CD4-positive, CD25-positive, alpha-beta regulatory T cell (primary cell): Measurements from ENCODE around the gene CLEC4M. TPM values are rescaled to one million over a fixed set of nuclear protein-coding genes. Genes with fewer than 3 reads are reported as not detected.
"Not testable (repeated sequence)": the region's sequence is repeated elsewhere in the genome, so short reads cannot be mapped to it uniquely, and the experiment has no call there.

Experiments
- ATAC-seq, 2 donors: fragments of 150-1000 bp; cut with Tn5 transposase; one replicate each; pipeline ENCODE4 v1.10.0; 2021; ENCODE audit warnings: low read depth in 2 of 2, moderate number of reproducible peaks in 2 of 2, moderate library complexity in 1 of 2
- DNase-seq, 3 donors: peaks; one replicate each; pipeline versions ENCODE4 v3.0.0 to v3.0.0-alpha.2; 2012 to 2022; ENCODE audit warnings: mixed read lengths in 1 of 3
- H3K27ac ChIP-seq: one replicate; pipeline ENCODE4 v1.7.0; 2013; ENCODE audit warnings: mild to moderate bottlenecking, low read length; ENCODE audit not compliant: insufficient read depth, poor library complexity, severe bottlenecking
- H3K27me3 ChIP-seq: one replicate; pipeline ENCODE4 v1.7.0; 2013; ENCODE audit warnings: low read length; ENCODE audit not compliant: control insufficient read depth, insufficient read depth
- H3K36me3 ChIP-seq: one replicate; pipeline ENCODE4 v1.7.0; 2013; ENCODE audit warnings: mild to moderate bottlenecking, low read length, moderate library complexity; ENCODE audit not compliant: control insufficient read depth, insufficient read depth
- H3K4me1 ChIP-seq: 2 replicates; pipeline ENCODE4 v1.7.0; 2013; ENCODE audit warnings: mild to moderate bottlenecking, low read length; ENCODE audit not compliant: insufficient read depth, control insufficient read depth, poor library complexity, severe bottlenecking
- H3K4me3 ChIP-seq: one replicate; pipeline ENCODE4 v1.7.0; 2013; ENCODE audit warnings: low read depth, mild to moderate bottlenecking, low read length, moderate library complexity
- H3K9me3 ChIP-seq, 2 experiments: 1 replicate in 1 of 2; 2 replicates in 1 of 2; pipeline ENCODE4 v1.7.0; 2013; ENCODE audit warnings: low read length in 2 of 2, mild to moderate bottlenecking in 1 of 2, moderate library complexity in 1 of 2; ENCODE audit not compliant: control insufficient read depth in 2 of 2
- H3K27ac Mint-ChIP-seq, 3 donors: one replicate each; pipeline ENCODE4 v1.8.0; 2020 to 2022; ENCODE audit warnings: mild to moderate bottlenecking in 3 of 3, mixed read lengths in 3 of 3, moderate library complexity in 2 of 3
- H3K27me3 Mint-ChIP-seq: one replicate; pipeline ENCODE4 v1.8.0; 2022; ENCODE audit warnings: mild to moderate bottlenecking, mixed read lengths
- H3K36me3 Mint-ChIP-seq: one replicate; pipeline ENCODE4 v1.8.0; 2020; ENCODE audit warnings: mixed read lengths
- H3K4me1 Mint-ChIP-seq, 4 donors: one replicate each; pipeline ENCODE4 v1.8.0; 2020 to 2022; ENCODE audit warnings: mixed read lengths in 4 of 4, mild to moderate bottlenecking in 1 of 4
- H3K4me3 Mint-ChIP-seq, 4 donors: one replicate each; pipeline ENCODE4 v1.8.0; 2020 to 2022; ENCODE audit warnings: mild to moderate bottlenecking in 4 of 4, mixed read lengths in 4 of 4, moderate library complexity in 3 of 4
- H3K9me3 Mint-ChIP-seq, 7 donors: one replicate each; pipeline ENCODE4 v1.8.0; 2020 to 2022; ENCODE audit warnings: mixed read lengths in 7 of 7, mild to moderate bottlenecking in 3 of 7, moderate library complexity in 2 of 7
- polyA plus RNA-seq, 4 donors: library from polyadenylated mRNA; unstranded; fragments of 300-500 nt; fragmentation: Illumina TruSeq; gene quantifications; one replicate each; pipeline ENCODE4 v1.2.3, GENCODE V29; 2021
- total RNA-seq: library from RNA; stranded (reverse); gene quantifications from one replicate; pipeline ENCODE4 v1.2.3, GENCODE V29; 2022

CLEC4M gene
- total and polyA plus RNA-seq, 5 donors from 2014 or later, result 0.53 TPM; not detected in 4

DNA sequence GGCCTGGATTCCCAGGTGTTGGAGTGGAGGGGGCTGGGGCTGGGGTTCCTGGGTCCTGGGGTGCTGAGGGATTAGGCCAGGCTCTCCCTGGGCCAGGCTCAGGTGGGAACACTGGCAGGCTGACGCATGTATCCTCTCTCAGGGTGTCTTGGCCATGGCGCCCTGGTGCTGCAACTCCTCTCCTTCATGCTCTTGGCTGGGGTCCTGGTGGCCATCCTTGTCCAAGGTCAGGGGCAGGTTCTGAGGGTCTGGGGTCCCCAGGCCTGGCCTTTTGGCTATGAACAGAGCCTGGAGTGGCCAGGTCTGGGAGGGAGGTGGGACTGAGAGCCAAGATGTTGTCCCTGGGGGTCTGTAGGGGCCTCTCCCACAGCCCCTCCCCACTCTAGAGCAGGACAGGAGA is 2.0 kb downstream of the CLEC4M start:
- H3K36me3 ChIP-seq, H3K9me3 Mint-ChIP-seq, H3K9me3 ChIP-seq, H3K4me3 ChIP-seq, H3K27ac ChIP-seq, H3K4me1 ChIP-seq, H3K36me3 Mint-ChIP-seq, ATAC-seq, DNase-seq, H3K4me1 Mint-ChIP-seq, H3K27me3 ChIP-seq, H3K27ac Mint-ChIP-seq, H3K4me3 Mint-ChIP-seq: not testable (repeated sequence)
- H3K27me3 Mint-ChIP-seq, result peaks cover 11% of the 10 kb centered on the region

DNA sequence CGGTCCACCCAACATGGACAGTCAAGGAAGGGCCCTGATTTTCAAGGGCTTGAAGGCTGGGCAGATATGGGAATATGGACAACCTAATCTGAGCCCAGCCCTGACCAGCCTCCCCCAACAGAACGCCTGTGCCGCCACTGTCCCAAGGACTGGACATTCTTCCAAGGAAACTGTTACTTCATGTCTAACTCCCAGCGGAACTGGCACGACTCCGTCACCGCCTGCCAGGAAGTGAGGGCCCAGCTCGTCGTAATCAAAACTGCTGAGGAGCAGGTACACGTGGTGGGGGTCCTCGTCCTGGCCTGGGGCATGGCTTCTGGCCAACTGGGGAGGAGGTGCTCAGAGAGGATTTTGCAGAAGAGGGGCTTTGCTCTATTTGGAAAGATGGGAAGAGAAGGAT is 3.5 kb downstream of the CLEC4M start:
- DNase-seq (no peak), ATAC-seq (no peak)
- H3K4me1 Mint-ChIP-seq, result peaks cover 0 to 5% (median 1%) of the 10 kb centered on the region in 4 donors
- no peak overlapping the region for H3K4me3 Mint-ChIP-seq
- Histone ChIP-seq H3K27ac (no peak overlapping the region), H3K4me1 (no peaks in the 10 kb centered on the region), H3K9me3 (no peaks in the 10 kb centered on the region), H3K27me3 (no peaks in the 10 kb centered on the region), H3K36me3 (no peaks in the 10 kb centered on the region), H3K4me3 (no peak overlapping the region)
- no peaks in the 10 kb centered on the region for H3K36me3 Mint-ChIP-seq
- H3K9me3 Mint-ChIP-seq, result peaks cover 0 to 1% (median 0%) of the 10 kb centered on the region in 7 donors
- peaks cover 11% of the 10 kb centered on the region for H3K27me3 Mint-ChIP-seq
- no peak overlapping the region for H3K27ac Mint-ChIP-seq

DNA sequence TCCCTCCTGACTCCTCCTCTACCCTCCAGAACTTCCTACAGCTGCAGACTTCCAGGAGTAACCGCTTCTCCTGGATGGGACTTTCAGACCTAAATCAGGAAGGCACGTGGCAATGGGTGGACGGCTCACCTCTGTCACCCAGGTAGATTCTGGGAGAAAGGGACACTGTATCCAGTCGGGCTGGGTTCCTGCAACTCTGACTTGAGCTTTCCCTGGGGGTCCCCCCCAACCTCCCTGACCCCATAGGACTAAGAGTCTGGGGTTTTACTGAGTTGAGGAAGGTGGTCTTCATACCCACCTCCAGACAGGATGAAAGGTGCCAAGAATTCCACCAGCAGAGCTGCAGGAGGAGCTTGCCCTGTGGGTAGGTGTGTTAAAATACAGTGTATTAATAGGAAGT is 4.4 kb downstream of the CLEC4M start:
- Histone ChIP-seq H3K4me1 (no peaks in the 10 kb centered on the region), H3K4me3 (no peak overlapping the region), H3K9me3 (no peaks in the 10 kb centered on the region), H3K36me3 (no peaks in the 10 kb centered on the region), H3K27ac (no peak overlapping the region), H3K27me3 (no peaks in the 10 kb centered on the region)
- Mint-ChIP-seq H3K9me3 (no peaks in the 10 kb centered on the region), H3K36me3 (no peaks in the 10 kb centered on the region), H3K27ac (no peak overlapping the region), H3K4me3 (no peak overlapping the region), H3K27me3 (peaks cover 11% of the 10 kb centered on the region), H3K4me1 (peaks cover 4 to 11% (median 7%) of the 10 kb centered on the region in 4 donors)
- DNase-seq (no peak), ATAC-seq (no peak)

DNA sequence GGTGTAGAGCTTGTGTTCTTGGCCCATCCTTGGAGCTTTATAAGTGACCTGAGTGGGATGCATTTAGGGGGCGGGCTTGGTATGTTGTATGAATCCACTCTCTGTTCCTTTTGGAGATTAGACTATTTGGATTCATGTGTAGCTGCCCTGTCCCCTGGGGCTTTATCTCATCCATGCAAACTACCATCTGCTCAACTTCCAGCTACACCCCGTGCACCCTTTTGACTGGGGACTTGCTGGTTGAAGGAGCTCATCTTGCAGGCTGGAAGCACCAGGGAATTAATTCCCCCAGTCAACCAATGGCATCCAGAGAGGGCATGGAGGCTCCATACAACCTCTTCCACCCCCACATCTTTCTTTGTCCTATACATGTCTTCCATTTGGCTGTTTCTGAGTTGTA is 6.1 kb downstream of the CLEC4M start:
- Mint-ChIP-seq H3K4me3 (no peak overlapping the region), H3K9me3 (no peaks in the 10 kb centered on the region), H3K4me1 (peaks cover 10 to 12% (median 11%) of the 10 kb centered on the region in 4 donors), H3K36me3 (no peaks in the 10 kb centered on the region), H3K27ac (peak overlapping the region in 1 of 3 donors; percentile 68), H3K27me3 (peaks cover 5% of the 10 kb centered on the region)
- no peak overlapping the region for H3K27ac ChIP-seq
- DNase-seq (no peak), ATAC-seq (no peak)
- H3K36me3 ChIP-seq, result no peaks in the 10 kb centered on the region
- H3K9me3 ChIP-seq, result no peaks in the 10 kb centered on the region
- H3K4me1 ChIP-seq, result peaks cover 5% of the 10 kb centered on the region
- no peak overlapping the region for H3K4me3 ChIP-seq
- no peaks in the 10 kb centered on the region for H3K27me3 ChIP-seq

DNA sequence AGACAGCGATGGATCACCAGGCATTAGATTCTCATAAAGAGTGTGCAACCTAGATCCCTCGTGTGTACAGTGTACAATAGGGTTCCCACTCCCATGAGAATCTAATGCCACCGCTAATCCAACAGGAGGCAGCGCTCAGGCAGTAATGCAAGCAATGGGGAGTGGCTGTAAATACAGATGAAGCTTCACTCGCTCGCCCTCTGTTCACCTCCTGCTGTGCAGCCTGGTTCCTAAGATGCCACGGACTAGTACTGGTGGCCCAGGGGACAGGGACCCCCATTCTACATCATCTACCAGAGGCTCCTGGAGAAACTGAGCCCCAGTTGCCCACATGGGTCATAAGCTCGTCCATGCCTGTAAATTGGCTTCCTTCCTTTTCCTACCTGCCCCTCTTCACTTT is 8.0 kb downstream of the CLEC4M start:
- Mint-ChIP-seq H3K27ac (no peak overlapping the region), H3K4me3 (no peak overlapping the region), H3K27me3 (peaks cover 5% of the 10 kb centered on the region), H3K4me1 (peaks cover 10 to 14% (median 12%) of the 10 kb centered on the region in 4 donors), H3K36me3 (no peaks in the 10 kb centered on the region), H3K9me3 (no peaks in the 10 kb centered on the region)
- no peak for DNase-seq
- H3K4me3 ChIP-seq, result no peak overlapping the region
- no peak overlapping the region for H3K27ac ChIP-seq
- no peak for ATAC-seq
- H3K9me3 ChIP-seq, result no peaks in the 10 kb centered on the region
- H3K36me3 ChIP-seq, result no peaks in the 10 kb centered on the region
- peaks cover 5% of the 10 kb centered on the region for H3K4me1 ChIP-seq
- H3K27me3 ChIP-seq, result no peaks in the 10 kb centered on the region

DNA sequence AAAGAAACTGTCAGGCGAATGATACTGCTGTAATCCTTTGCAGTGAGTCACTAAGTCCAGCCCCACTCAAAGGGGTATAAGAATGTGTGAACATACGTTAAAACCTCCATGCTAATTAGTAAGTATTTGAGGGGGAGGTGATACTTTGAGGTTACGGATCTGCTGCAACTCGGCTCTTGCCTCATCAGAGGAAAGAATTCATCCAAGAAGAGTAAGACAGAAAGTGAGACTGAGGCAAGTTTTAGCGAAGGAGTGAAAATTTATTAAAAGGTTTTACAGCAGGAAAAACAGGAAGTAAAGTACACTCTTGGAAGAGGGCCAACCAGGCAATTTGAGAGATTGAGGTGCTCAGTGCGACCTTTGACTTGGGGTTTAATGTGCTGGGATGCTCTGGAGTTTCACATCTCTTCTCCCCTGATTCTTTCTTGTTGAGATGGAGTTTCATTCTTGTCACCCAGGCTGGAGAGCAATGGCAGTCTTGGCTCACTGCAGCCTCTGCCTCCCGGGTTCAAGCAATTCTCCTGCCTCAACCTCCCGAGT is 9.8 kb downstream of the CLEC4M start:
- peak in 1 of 3 donors; percentile 48 for DNase-seq
- Mint-ChIP-seq H3K4me3 (peak overlapping the region in 2 of 4 donors; percentile 42 to 56), H3K9me3 (no peaks in the 10 kb centered on the region)

DNA sequence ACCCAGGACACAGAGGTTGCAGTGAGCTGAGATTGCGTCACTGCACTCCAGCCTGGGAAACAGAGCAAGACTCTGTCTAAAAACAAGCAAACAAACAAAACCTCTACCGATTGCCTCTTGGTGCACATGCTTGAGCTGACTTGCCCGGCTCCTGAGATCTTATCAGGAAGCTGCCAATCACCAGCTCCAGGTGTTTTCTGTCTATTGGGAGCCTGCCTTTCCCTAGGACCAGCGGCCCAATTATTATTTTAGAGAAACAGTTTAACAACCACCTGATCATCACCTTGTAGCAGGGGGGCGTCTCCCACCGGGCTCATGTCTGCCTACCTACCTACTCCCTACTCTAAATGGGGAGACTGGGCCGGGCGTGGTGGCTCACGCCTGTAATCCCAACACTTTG is 10.8 kb downstream of the CLEC4M start:
- H3K4me3 Mint-ChIP-seq, result no peak overlapping the region
- DNase-seq, result no peak
- H3K4me1 Mint-ChIP-seq, result peaks cover 10 to 14% (median 12%) of the 10 kb centered on the region in 4 donors
- H3K4me1 ChIP-seq, result peaks cover 5% of the 10 kb centered on the region
- H3K27me3 Mint-ChIP-seq, result peaks cover 3% of the 10 kb centered on the region
- ATAC-seq, result no peak
- no peak overlapping the region for H3K27ac Mint-ChIP-seq
- no peaks in the 10 kb centered on the region for H3K36me3 ChIP-seq
- no peaks in the 10 kb centered on the region for H3K27me3 ChIP-seq
- H3K36me3 Mint-ChIP-seq, result no peaks in the 10 kb centered on the region
- no peak overlapping the region for H3K27ac ChIP-seq
- no peak overlapping the region for H3K4me3 ChIP-seq
- no peaks in the 10 kb centered on the region for H3K9me3 Mint-ChIP-seq
- no peaks in the 10 kb centered on the region for H3K9me3 ChIP-seq

More for the DNA sequence above, 9.8 kb downstream of the CLEC4M start:
- H3K36me3 ChIP-seq, result no peaks in the 10 kb centered on the region
- Mint-ChIP-seq H3K27me3 (peaks cover 5% of the 10 kb centered on the region), H3K27ac (peak overlapping the region; percentile 75 to 99 (median 90)), H3K36me3 (no peaks in the 10 kb centered on the region), H3K4me1 (peaks cover 10 to 14% (median 12%) of the 10 kb centered on the region in 4 donors)
- H3K27me3 ChIP-seq, result no peaks in the 10 kb centered on the region
- peaks cover 5% of the 10 kb centered on the region for H3K4me1 ChIP-seq
- peak; percentile 79 to 80 for ATAC-seq
- no peak overlapping the region for H3K27ac ChIP-seq
- no peaks in the 10 kb centered on the region for H3K9me3 ChIP-seq
- peak overlapping the region; percentile 63 for H3K4me3 ChIP-seq

DNA sequence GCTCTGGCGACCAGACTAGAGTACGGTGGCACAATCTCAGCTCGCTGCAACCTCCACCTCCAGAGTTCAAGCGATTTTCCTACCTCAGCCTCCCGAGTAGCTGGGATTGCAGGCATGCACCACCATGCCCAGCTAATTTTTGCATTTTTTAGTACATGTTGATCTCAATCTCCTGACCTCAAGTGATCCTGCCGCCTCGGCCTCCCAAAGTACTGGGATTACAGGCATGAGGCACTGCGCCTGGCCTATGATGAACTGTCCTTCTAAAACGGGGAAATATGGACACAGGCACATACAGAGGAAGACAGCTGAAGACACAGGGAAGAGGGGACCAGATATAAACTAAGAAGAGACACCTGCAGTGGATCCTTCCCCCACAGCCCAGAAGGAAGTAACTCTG is 12.7 kb downstream of the CLEC4M start:
- H3K4me3 ChIP-seq, result no peak overlapping the region
- Mint-ChIP-seq H3K9me3 (no peaks in the 10 kb centered on the region), H3K4me3 (no peak overlapping the region), H3K27ac (no peak overlapping the region), H3K4me1 (peaks cover 10 to 14% (median 12%) of the 10 kb centered on the region in 4 donors), H3K36me3 (no peaks in the 10 kb centered on the region), H3K27me3 (peaks cover 10% of the 10 kb centered on the region)
- peaks cover 5% of the 10 kb centered on the region for H3K4me1 ChIP-seq
- no peaks in the 10 kb centered on the region for H3K9me3 ChIP-seq
- DNase-seq (no peak), ATAC-seq (no peak)
- H3K36me3 ChIP-seq, result no peaks in the 10 kb centered on the region
- H3K27me3 ChIP-seq, result no peaks in the 10 kb centered on the region
- no peak overlapping the region for H3K27ac ChIP-seq
